Measurements from ENCODE around the gene MNX1.

The MNX1 gene

DNA sequence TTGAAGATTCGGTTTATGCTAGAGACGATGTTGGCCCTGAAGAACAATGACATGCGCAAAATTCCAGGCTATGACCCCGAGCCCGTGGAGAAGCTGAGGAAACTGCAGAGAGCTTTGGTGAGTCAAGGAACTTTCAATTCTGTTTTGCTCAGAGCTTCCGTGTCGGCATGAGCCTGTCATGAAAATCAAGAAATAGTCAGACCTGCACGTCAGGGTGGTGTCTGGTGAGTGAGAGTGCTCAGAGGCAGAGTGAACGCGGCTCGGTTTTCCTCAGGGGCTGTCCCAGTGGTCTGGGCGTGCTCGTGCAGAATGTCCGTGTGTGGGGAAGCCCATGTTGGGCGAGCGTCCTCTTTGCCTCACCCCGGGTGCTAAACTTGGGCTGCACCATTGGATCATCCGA, 48.3 kb downstream of the MNX1 start:
- no peak overlapping the region for H3K27ac ChIP-seq

DNA sequence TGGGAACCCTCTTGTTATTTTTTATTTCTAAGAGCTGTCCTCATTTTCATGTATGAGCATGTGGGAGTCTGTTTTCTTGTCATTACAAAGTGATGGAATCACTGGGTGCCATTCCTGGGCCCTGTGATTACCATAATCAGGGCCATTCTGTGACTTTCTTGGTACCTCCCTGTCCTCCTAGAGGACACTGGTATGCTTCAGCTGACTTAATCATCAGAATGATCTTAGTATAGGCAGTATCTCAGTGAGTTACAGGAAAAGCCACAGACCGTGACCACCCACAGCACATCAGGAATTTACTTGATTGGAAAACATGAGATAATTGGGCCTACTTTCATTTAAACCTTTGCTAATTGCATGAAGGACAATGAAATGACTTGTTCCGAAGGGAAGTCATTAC, 53.7 kb downstream of the MNX1 start:
- H3K36me3 ChIP-seq = peaks cover 84% of the 10 kb centered on the region
- H3K27ac ChIP-seq = no peak overlapping the region

More for the DNA sequence above, 48.3 kb downstream of the MNX1 start:
- Histone ChIP-seq H3K4me3 (ENCODE audit: low read depth in 1 of 2, low read length in 1 of 2) (no peak overlapping the region), H3K9me3 (no peaks in the 10 kb centered on the region), H3K36me3 (peaks cover 90% of the 10 kb centered on the region), H3K4me1 (ENCODE audit: control insufficient read depth in 1 of 2, insufficient read depth in 1 of 2, low read depth in 1 of 2, low read length in 1 of 2) (no peaks in the 10 kb centered on the region), H3K27me3 (no peaks in the 10 kb centered on the region)
- TF ChIP-seq, protein P1, sequence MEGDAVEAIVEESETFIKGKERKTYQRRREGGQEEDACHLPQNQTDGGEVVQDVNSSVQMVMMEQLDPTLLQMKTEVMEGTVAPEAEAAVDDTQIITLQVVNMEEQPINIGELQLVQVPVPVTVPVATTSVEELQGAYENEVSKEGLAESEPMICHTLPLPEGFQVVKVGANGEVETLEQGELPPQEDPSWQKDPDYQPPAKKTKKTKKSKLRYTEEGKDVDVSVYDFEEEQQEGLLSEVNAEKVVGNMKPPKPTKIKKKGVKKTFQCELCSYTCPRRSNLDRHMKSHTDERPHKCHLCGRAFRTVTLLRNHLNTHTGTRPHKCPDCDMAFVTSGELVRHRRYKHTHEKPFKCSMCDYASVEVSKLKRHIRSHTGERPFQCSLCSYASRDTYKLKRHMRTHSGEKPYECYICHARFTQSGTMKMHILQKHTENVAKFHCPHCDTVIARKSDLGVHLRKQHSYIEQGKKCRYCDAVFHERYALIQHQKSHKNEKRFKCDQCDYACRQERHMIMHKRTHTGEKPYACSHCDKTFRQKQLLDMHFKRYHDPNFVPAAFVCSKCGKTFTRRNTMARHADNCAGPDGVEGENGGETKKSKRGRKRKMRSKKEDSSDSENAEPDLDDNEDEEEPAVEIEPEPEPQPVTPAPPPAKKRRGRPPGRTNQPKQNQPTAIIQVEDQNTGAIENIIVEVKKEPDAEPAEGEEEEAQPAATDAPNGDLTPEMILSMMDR (IDR thresholded peaks at IDR 0.05) = no peak

DNA sequence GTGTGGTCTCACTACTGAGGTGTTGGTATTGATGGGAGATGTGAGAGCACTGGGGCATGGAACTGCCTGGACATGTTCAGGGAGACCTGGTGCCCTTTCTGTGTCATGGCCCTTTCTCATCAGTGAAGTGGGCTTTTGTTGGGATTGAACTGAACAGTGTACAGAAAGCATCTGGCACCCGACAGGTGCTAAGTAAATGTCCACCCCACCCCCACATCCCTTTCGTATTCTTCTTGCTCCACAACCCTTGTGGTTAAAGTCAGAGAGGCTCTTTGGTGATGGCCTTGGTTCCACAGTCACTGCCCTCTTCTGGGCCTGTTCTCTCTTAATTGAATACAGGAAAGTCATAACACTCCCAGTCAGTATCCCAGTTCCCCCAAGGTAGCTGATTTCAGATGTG, 55.5 kb downstream of the MNX1 start:
- H3K27me3 ChIP-seq = no peaks in the 10 kb centered on the region
- TF ChIP-seq, protein P1 (IDR thresholded peaks at IDR 0.05) = no peak
- H3K9me3 ChIP-seq = no peaks in the 10 kb centered on the region
- peaks cover 69% of the 10 kb centered on the region for H3K36me3 ChIP-seq
- no peak overlapping the region for H3K27ac ChIP-seq
- no peak overlapping the region for H3K4me3 ChIP-seq (ENCODE audit: low read depth in 1 of 2, low read length in 1 of 2)
- H3K4me1 ChIP-seq (ENCODE audit: control insufficient read depth in 1 of 2, insufficient read depth in 1 of 2, low read depth in 1 of 2, low read length in 1 of 2) = peaks cover 10 to 16% of the 10 kb centered on the region in 2 experiments

More for the DNA sequence above, 53.7 kb downstream of the MNX1 start:
- H3K4me1 ChIP-seq (ENCODE audit: control insufficient read depth in 1 of 2, insufficient read depth in 1 of 2, low read depth in 1 of 2, low read length in 1 of 2) = no peaks in the 10 kb centered on the region
- H3K9me3 ChIP-seq = no peaks in the 10 kb centered on the region
- H3K4me3 ChIP-seq (ENCODE audit: low read depth in 1 of 2, low read length in 1 of 2) = no peak overlapping the region
- TF ChIP-seq, protein P1 (IDR thresholded peaks at IDR 0.05) = no peak
- H3K27me3 ChIP-seq = no peaks in the 10 kb centered on the region

Data from neutrophil (primary cell).